GM18508 (cell line): ENCODE measurements around the gene LAMP1.
"Not testable (repeated sequence)": the region's sequence is repeated elsewhere in the genome, so short reads cannot be mapped to it uniquely, and the experiment has no call there.

ENCODE experiments used
- ATAC-seq: cut with Tn5 transposase; IDR thresholded peaks from one replicate; pipeline ENCODE4 v1.9.1; 2021; ENCODE audit warnings: moderate number of reproducible peaks; ENCODE audit not compliant: insufficient read depth, unreplicated experiment

LAMP1 gene

GRCh38 chr13:113371701-113372100 is 74.7 kb downstream of the LAMP1 start:
- ATAC-seq = not testable (repeated sequence)
